ENCODE data around the gene LGR6. TPM values are rescaled to one million over a fixed set of nuclear protein-coding genes. Genes with fewer than 3 reads are reported as not detected.

Gene LGR6
- total and polyA plus RNA-seq, 2 of the 4 experiments (the other 2 are of a cell fraction), result not detected

DNA sequence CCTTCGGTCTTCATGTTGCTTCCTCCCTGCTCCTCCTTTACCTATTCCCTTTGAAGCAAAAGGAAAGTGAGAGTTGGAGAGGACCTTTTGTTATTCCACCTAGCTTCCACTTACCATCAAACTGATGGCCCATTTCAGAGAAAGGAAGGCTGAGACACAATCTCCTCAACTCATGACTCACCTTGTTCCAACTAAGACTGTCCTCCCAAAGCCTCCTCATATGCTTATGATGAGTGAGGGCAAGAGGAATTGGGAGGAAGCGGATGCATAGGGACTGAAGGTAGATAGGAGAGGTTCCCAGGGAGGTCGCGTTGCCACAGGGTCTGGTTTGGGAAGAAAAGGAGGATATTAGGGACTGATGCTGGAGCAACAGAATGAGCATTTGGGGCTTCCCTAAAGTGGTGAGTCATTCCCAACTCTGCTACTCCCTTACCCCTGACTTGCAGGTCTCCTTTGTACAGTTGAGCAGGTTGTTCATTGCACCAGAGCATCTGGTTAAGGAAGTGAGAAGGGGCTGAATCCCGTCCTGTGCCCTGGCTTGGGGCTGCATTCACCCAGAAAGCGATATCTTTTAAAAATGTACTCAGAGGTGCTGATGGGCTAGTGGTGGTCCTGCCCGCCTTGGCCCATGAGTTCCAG, 35.0 kb downstream of the LGR6 start:
- H4K5ac ChIP-seq (ENCODE audit: low read depth, low read length), result no peak overlapping the region
- H3K4ac ChIP-seq (ENCODE audit: low read depth, low read length), result no peak overlapping the region
- H3K79me1 ChIP-seq (ENCODE audit: low read depth in 1 of 2, low read length in 2 of 2), result no peaks in the 10 kb centered on the region
- no peak overlapping the region for H4K91ac ChIP-seq (ENCODE audit: insufficient read depth, low read depth, low read length)
- no peak overlapping the region for H2AK5ac ChIP-seq (ENCODE audit: low read depth, low read length)
- in situ Hi-C loops (cut with MboI; ENCODE audit: low sequenced_read_pairs) (no loop called here), dilution Hi-C loops (cut with HindIII; ENCODE audit: low sequenced_read_pairs, unreplicated experiment) (no loop called here), intact Hi-C loops (cut with micrococcal nuclease) (no loop called here)
- no peak overlapping the region for H2BK15ac ChIP-seq (ENCODE audit: low read depth, low read length)
- no peak for ATAC-seq (ENCODE audit: low read depth)
- no peaks in the 10 kb centered on the region for H3K36me3 ChIP-seq (ENCODE audit: control insufficient read depth, insufficient read depth, low read length)
- no peak overlapping the region for H3K14ac ChIP-seq (replicated peaks; ENCODE audit: low read depth, low read length)
- H3K9ac ChIP-seq (ENCODE audit: low read depth, low read length), result no peak overlapping the region
- no peak overlapping the region for H3K56ac ChIP-seq (ENCODE audit: extremely low read depth, insufficient read depth, low read length)
- ChIA-PET POLR2A (ENCODE audit: unreplicated experiment) (no interaction called here), CTCF (no interaction called here)
- no peak overlapping the region for H3K27ac ChIP-seq (ENCODE audit: insufficient read depth, low read length)
- no peak overlapping the region for H3K18ac ChIP-seq (ENCODE audit: low read depth, low read length)
- H2BK120ac ChIP-seq (ENCODE audit: low read depth, low read length), result no peak overlapping the region
- H3K9me3 ChIP-seq (ENCODE audit: control insufficient read depth, insufficient read depth, low read length), result no peaks in the 10 kb centered on the region
- H2BK20ac ChIP-seq (ENCODE audit: low read depth, low read length), result no peak overlapping the region
- no peak overlapping the region for H3K23ac ChIP-seq (ENCODE audit: low read depth, low read length)
- no peak overlapping the region for H4K8ac ChIP-seq (ENCODE audit: low read depth in 2 of 2, low read length in 2 of 2)
- no peaks in the 10 kb centered on the region for H3K9me1 ChIP-seq (ENCODE audit: insufficient read depth, low read length)
- H3K4me1 ChIP-seq (ENCODE audit: control insufficient read depth, insufficient read depth, low read length), result no peaks in the 10 kb centered on the region
- H2AK9ac ChIP-seq (replicated peaks; ENCODE audit: low read depth, low read length, poor library complexity), result no peak overlapping the region
- TF ChIP-seq CHD1 (IDR thresholded peaks at IDR 0.05; ENCODE audit: low read depth, low read length) (no peak), MAZ (IDR thresholded peaks at IDR 0.05; ENCODE audit: borderline replicate concordance, low read depth, low read length) (no peak), CTCF (conservative IDR thresholded peaks at IDR 0.05; ENCODE audit: low read depth, low read length) (no peak), SMC3 (IDR thresholded peaks at IDR 0.05; ENCODE audit: low read depth, low read length) (no peak), RAD21 (IDR thresholded peaks at IDR 0.05; ENCODE audit: low read length) (no peak), FOS (IDR thresholded peaks at IDR 0.05; ENCODE audit: low read depth, low read length) (no peak)
- no peak overlapping the region for H3K4me2 ChIP-seq (ENCODE audit: low read depth, low read length)
- H3K4me3 ChIP-seq (ENCODE audit: insufficient read depth, low read depth, low read length), result no peak overlapping the region
- H3K27me3 ChIP-seq (ENCODE audit: control insufficient read depth, insufficient read depth, low read length), result peaks cover 59% of the 10 kb centered on the region
- no peaks in the 10 kb centered on the region for H4K20me1 ChIP-seq (ENCODE audit: insufficient read depth, low read length)
- H2BK5ac ChIP-seq (ENCODE audit: low read depth, low read length, poor library complexity, severe bottlenecking), result no peak overlapping the region
- no TSS peak for BruUV-seq (replicated peaks)
- no peak overlapping the region for H2AFZ ChIP-seq (replicated peaks; ENCODE audit: low read length, poor library complexity)
- DNase-seq, result no peak
- WGBS, 2 experiments (ENCODE audit: extremely low coverage in 2 of 2, insufficient read length in 1 of 2), result 100% methylated on average over 1 of the region's 7 CpGs; no CpG with 5 or more reads in 1 of the 2 experiments
